Endothelial cell of hepatic sinusoid (primary cell): Measurements from ENCODE around the gene FALEC.
"Not testable (repeated sequence)": the region's sequence is repeated elsewhere in the genome, so short reads cannot be mapped to it uniquely, and the experiment has no call there.

Experiments used
- in situ Hi-C: cut with HindIII; loops from 2 replicates; pipeline ENCODE4 v1.10.0; 2017; ENCODE audit warnings: low sequenced_read_pairs

The FALEC gene

DNA sequence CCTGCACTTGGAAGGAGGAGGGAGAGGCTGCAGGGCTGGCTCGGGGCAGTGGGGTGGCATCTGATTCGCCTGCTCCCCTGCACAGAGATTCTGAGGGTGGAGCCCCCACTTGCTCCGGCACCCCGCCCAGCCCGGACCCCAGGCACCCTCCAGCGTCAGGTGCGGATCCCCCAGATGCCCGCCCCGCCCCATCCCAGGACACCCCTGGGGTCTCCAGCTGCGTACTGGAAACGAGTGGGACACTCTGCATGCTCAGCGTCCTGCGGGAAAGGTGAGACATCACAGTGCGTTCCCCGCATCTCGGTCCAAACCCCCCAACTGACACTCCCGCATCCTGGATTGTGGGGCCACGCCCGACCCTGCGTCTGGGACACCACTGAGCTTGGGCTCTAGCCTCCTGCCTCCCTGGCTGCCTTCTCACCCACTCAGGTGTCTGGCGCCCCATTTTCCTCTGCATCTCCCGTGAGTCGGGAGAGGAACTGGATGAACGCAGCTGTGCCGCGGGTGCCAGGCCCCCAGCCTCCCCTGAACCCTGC, 41.6 kb downstream of the FALEC start:
- in situ Hi-C loops, result no loop called here

DNA sequence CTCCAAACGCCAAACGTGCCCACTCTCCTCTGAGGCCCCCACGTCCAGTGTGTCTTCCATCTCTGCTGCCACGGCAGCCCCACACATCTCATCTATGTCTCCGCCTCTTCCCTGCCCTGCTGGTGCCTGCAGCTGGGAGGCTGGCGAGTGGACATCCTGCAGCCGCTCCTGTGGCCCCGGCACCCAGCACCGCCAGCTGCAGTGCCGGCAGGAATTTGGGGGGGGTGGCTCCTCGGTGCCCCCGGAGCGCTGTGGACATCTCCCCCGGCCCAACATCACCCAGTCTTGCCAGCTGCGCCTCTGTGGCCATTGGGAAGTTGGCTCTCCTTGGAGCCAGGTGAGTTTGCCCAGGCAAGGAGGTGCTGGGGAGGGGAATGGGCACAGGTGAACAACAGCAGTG, 42.3 kb downstream of the FALEC start:
- in situ Hi-C loops, result no loop called here

DNA sequence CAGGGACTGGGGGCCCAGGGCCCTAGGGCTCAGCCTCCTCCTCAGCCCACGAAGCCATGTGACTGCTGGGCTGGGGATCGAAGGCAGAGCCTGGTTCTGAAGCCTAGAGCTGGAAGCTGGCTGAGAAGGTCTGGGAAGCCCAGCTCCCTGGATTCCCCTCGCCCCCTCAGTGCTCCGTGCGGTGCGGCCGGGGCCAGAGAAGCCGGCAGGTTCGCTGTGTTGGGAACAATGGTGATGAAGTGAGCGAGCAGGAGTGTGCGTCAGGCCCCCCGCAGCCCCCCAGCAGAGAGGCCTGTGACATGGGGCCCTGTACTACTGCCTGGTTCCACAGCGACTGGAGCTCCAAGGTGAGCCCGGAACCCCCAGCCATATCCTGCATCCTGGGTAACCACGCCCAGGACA, 42.8 kb downstream of the FALEC start:
- in situ Hi-C loops, result no loop called here

DNA sequence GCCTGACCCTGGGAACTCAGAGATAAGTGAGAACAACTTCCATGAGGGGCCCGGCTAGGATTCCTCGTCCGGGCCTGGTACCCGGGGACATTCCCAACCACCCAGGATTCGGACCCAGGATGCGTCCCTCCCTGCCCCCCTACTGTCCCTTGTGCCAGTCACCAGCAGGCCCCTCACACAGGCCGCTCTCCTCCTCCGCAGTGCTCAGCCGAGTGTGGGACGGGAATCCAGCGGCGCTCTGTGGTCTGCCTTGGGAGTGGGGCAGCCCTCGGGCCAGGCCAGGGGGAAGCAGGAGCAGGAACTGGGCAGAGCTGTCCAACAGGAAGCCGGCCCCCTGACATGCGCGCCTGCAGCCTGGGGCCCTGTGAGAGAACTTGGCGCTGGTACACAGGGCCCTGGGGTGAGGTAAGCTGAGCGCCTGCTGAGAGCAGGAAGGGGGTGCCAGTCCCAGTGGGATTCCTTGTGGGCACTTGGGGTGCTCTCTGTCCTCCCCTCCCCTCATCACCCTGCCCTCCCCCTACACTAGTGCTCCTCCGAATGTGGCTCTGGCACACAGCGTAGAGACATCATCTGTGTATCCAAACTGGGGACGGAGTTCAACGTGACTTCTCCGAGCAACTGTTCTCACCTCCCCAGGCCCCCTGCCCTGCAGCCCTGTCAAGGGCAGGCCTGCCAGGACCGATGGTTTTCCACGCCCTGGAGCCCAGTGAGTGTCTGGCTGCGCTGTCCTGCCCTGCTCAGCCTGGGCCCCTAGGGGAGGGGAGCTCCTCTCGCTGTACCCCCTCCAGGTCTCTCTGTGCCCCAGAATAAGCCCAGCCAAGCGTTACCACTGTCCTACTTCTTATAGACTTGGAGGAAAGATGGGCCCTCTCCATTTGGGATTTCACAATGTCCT, 43.5 kb downstream of the FALEC start:
- in situ Hi-C loops, result no loop called here

GRCh38 chr1:150559656-150560010, 44.1 kb downstream of the FALEC start:
- in situ Hi-C loops, result no loop called here

- in situ Hi-C loops, result no loop called here
Measured at GRCh38 chr1:150560011-150560438, 44.5 kb downstream of the FALEC start.

GRCh38 chr1:150560576-150561253, 45.2 kb downstream of the FALEC start:
- in situ Hi-C loops, result no loop called here

GRCh38 chr1:150561254-150561973, 45.9 kb downstream of the FALEC start:
- in situ Hi-C loops, result no loop called here

DNA sequence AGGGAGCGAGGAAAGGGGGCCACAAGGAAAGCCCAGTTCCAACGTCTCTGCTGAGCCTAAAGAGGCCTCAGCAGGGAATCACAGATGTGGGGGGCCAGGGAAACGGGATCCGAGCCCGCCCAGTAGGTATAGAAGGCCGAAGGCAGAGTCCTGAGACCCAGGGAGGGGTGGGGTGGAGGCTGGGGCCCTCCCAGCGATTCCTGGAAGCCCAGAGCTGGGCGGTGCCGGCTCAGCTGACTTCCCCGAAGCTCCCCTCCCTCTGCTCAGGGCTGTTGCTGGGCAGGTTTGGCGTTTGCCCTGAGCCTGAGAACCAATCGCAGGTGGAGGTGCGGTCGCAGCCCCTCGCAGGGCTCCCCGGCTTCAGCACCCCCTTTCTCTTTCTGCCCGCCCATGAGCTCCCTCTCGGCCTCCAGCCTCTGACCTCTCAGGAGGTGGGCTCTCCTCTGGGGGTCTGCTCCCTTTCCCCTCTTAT, 46.5 kb downstream of the FALEC start:
- in situ Hi-C loops, result no loop called here

- in situ Hi-C loops, result no loop called here
Measured at GRCh38 chr1:150562446-150563339, 47.1 kb downstream of the FALEC start.

DNA sequence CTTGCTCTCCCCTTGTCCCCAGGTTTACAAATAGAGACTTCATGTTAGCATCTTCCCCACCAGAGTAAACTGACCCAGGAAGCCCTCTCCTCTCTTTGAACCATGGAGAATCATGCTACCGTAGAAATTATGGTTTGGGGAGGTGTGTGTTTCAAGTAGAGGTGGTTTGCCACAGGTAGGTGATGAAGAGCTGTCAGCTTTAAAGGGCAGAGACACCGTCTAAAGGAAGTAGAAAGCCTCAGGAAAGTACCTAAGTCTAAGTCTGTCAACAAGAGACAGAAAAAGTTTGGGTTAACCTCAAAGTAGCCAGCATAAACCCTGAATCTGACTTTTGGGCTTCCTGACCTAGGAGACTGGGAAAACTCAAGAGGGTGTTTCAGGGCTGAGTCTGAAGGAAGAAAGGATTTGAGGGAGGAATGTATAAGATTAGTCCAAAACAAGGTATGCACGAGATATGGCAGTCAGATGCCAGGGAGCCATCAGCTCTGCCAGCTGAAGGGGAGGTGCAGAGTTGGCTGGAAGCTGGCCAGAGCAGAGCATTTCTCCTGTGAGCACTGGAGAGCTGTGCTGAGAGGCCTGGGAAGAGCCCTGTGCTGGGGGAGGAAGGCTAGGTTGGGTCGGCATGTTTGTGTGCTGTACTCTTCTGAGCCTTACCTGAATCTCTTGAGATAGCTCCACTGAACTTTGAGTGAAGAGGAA, 47.9 kb downstream of the FALEC start:
- in situ Hi-C loops, result no loop called here

- in situ Hi-C loops, result no loop called here
Measured at GRCh38 chr1:150564051-150564991, 48.8 kb downstream of the FALEC start.

GRCh38 chr1:150565240-150565991, 49.9 kb downstream of the FALEC start:
- in situ Hi-C loops, result not testable (repeated sequence)

- in situ Hi-C loops, result no loop called here
Measured at GRCh38 chr1:150566589-150567340, 51.2 kb downstream of the FALEC start.

GRCh38 chr1:150567341-150567716, 51.8 kb downstream of the FALEC start:
- in situ Hi-C loops, result no loop called here

- in situ Hi-C loops, result no loop called here
Measured at GRCh38 chr1:150567717-150568593, 52.4 kb downstream of the FALEC start.
